ENCODE measurements around the gene LRFN2.

LRFN2 gene

GRCh38 chr6:40542175-40542764 is 44.9 kb downstream of the LRFN2 start:
- DNase-seq = no peak

GRCh38 chr6:40541556-40542174 is 45.5 kb downstream of the LRFN2 start:
- DNase-seq = no peak

- DNase-seq = no peak
These were observed 46.4 kb downstream of the LRFN2 start for GRCh38 chr6:40540790-40541189.

- no peak for DNase-seq
These were observed 47.3 kb downstream of the LRFN2 start for GRCh38 chr6:40539853-40540252.

GRCh38 chr6:40538556-40538955 is 48.6 kb downstream of the LRFN2 start:
- no peak for DNase-seq

GRCh38 chr6:40537446-40537845 is 49.7 kb downstream of the LRFN2 start:
- DNase-seq = no peak

GRCh38 chr6:40536442-40536841 is 50.7 kb downstream of the LRFN2 start:
- DNase-seq = no peak

GRCh38 chr6:40535819-40536380 is 51.3 kb downstream of the LRFN2 start:
- DNase-seq = no peak

- no peak for DNase-seq
These were observed 51.9 kb downstream of the LRFN2 start for GRCh38 chr6:40535110-40535818.

- no peak for DNase-seq
These were observed 54.7 kb downstream of the LRFN2 start for GRCh38 chr6:40532349-40533000.

GRCh38 chr6:40529919-40530318 is 57.2 kb downstream of the LRFN2 start:
- DNase-seq = no peak

GRCh38 chr6:40529040-40529439 is 58.1 kb downstream of the LRFN2 start:
- DNase-seq = no peak

GRCh38 chr6:40528051-40528450 is 59.1 kb downstream of the LRFN2 start:
- DNase-seq = no peak

GRCh38 chr6:40526036-40526435 is 61.1 kb downstream of the LRFN2 start:
- DNase-seq = no peak

GRCh38 chr6:40524797-40525585 is 62.2 kb downstream of the LRFN2 start:
- DNase-seq = no peak

GRCh38 chr6:40523505-40524172 is 63.5 kb downstream of the LRFN2 start:
- DNase-seq = no peak

- DNase-seq = no peak
These were observed 65.7 kb downstream of the LRFN2 start for GRCh38 chr6:40521496-40521895.

- no peak for DNase-seq
These were observed 66.5 kb downstream of the LRFN2 start for GRCh38 chr6:40520678-40521077.

GRCh38 chr6:40520084-40520483 is 67.1 kb downstream of the LRFN2 start:
- DNase-seq = no peak

GRCh38 chr6:40517654-40518053 is 69.5 kb downstream of the LRFN2 start:
- DNase-seq = no peak

GRCh38 chr6:40516429-40516828 is 70.7 kb downstream of the LRFN2 start:
- DNase-seq = no peak

- DNase-seq = no peak
These were observed 74.8 kb downstream of the LRFN2 start for GRCh38 chr6:40512340-40512739.

Measured in activated T-cell treated with anti-CD3 and anti-CD28 coated beads for 4 hours (primary cell).